Measurements from ENCODE around the gene CYSLTR2. TPM values are rescaled to one million over a fixed set of nuclear protein-coding genes. Genes with fewer than 3 reads are reported as not detected.

CYSLTR2 gene
- total and polyA plus RNA-seq, 12 donors: 0.50 to 41.6 (median 12.8) TPM

DNA sequence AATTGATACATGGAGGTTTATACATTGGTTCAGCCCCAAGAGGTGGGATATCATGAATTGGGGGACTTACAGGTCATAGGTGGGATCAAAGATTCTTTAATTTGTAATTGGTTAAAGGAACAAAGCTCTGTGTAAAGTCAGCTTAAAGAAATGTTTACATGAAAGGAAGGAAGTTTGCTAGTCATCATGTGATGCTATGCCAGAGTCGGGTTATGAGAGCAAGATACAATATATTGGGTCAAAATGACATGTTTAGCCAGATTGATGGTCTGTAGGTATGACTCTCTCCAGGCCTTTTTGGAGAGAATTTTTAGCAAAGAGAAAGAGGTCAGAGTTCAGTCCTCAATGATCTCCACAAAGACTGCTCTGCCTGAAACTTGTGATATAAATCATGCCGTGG is 5.3 kb upstream of the CYSLTR2 start:
- Histone ChIP-seq H3K27ac (no peak overlapping the region), H3K36me3 (replicated peaks in 1 of 2) (no peaks in the 10 kb centered on the region), H3K9me3 (replicated peaks in 1 of 3) (no peaks in the 10 kb centered on the region), H3K4me3 (no peak overlapping the region), H3K27me3 (no peaks in the 10 kb centered on the region), H3K4me1 (replicated peaks in 1 of 2) (peaks cover 5 to 14% of the 10 kb centered on the region in 2 donors)
- no peak for DNase-seq
- WGBS, 4 donors: 65 to 90% (median 78%) methylated on average over 2 of the region's 2 CpGs
- intact Hi-C loops (cut with DNase I): no loop called here
- no peak for TF ChIP-seq CTCF (IDR thresholded peaks at IDR 0.05)
- no peak for TF ChIP-seq POLR2A (IDR thresholded peaks at IDR 0.05)

DNA sequence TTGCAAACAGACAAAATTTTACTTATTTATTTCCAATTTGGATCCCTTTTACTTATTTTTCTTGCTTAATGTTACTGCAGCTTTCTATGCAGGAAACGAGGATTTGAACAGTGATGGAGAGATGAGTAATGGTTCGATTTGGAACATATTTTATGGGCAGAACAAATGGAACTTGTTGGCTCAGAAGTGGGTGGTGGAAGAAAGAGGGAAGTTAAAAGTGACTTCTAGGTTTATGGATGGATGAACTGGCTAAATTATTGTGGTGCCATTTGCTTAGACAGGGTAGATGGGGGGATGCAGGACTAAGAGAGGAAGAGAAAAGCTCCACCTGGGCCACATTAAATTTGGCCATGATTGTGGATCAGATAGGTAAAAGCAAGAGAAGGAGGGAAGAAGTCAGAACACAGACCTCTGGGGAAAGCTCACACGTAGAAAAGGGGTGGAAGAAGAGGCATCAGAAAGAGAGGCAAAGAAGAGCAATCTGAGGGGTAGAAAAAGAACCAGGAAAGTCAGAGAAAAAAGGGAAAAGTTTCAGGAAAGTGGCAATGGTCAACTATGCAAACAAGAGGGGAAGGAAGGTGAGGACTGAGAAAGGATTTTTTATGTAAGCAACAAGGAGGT is 768 bp upstream of the CYSLTR2 start:
- 50 to 63% (median 57%) methylated on average over 3 of the region's 3 CpGs for WGBS, 4 donors
- Histone ChIP-seq H3K4me1 (replicated peaks in 1 of 2) (peaks cover 14 to 33% of the 10 kb centered on the region in 2 donors), H3K27ac (peak overlapping the region in 2 of 5 donors; percentile 43 to 54), H3K9me3 (replicated peaks in 1 of 3) (no peaks in the 10 kb centered on the region), H3K27me3 (no peaks in the 10 kb centered on the region), H3K4me3 (no peak overlapping the region), H3K36me3 (replicated peaks in 1 of 2) (no peaks in the 10 kb centered on the region)
- intact Hi-C loops (cut with DNase I): no loop called here
- TF ChIP-seq POLR2A (IDR thresholded peaks at IDR 0.05) (no peak), CTCF (IDR thresholded peaks at IDR 0.05) (no peak)
- no peak for DNase-seq

DNA sequence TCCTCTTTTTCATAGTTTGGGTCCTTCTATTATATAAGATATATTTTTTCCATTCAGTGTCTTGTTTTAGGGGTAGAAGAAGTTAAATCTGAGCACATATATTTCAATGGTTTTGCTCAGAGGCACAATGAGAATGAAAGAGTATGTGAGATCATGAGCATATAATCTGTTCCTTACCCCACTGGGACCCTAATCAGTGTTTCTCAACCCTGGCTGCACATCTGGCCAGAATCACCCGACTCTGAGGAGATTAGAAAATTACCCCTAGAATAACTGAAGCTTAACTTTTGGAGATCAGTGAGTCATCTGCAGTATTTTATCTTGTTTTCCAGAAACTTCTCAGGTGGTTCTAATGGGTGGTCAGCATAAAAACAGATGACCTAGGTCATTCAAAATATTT is 782 bp downstream of the CYSLTR2 start:
- no peak overlapping the region for H3K27ac ChIP-seq
- TF ChIP-seq POLR2A (IDR thresholded peaks at IDR 0.05) (no peak), CTCF (IDR thresholded peaks at IDR 0.05) (no peak)
- intact Hi-C loops (cut with DNase I): no loop called here
- H3K4me1 ChIP-seq (replicated peaks in 1 of 2): peaks cover 18 to 33% of the 10 kb centered on the region in 2 donors
- H3K4me3 ChIP-seq: peak overlapping the region in 1 of 4 donors; percentile 5
- H3K27me3 ChIP-seq: no peaks in the 10 kb centered on the region
- 23 to 36% (median 25%) methylated on average over 1 of the region's 1 CpG for WGBS, 4 donors
- no peak for DNase-seq
- H3K9me3 ChIP-seq (replicated peaks in 1 of 3): no peaks in the 10 kb centered on the region
- no peaks in the 10 kb centered on the region for H3K36me3 ChIP-seq (replicated peaks in 1 of 2)

- Histone ChIP-seq H3K27me3 (no peaks in the 10 kb centered on the region), H3K9me3 (replicated peaks in 1 of 3) (no peaks in the 10 kb centered on the region), H3K4me3 (no peak overlapping the region), H3K4me1 (replicated peaks in 1 of 2) (peaks cover 20 to 33% of the 10 kb centered on the region in 2 donors), H3K27ac (peak overlapping the region in 1 of 5 donors; percentile 2), H3K36me3 (replicated peaks in 1 of 2) (no peaks in the 10 kb centered on the region)
- WGBS, 4 donors: 91 to 95% (median 93%) methylated on average over 4 of the region's 4 CpGs
- TF ChIP-seq POLR2A (IDR thresholded peaks at IDR 0.05) (no peak), CTCF (IDR thresholded peaks at IDR 0.05) (no peak)
- DNase-seq: no peak
- intact Hi-C loops (cut with DNase I): no loop called here
Observed at GRCh38 chr13:48655291-48655690, 1.6 kb downstream of the CYSLTR2 start.

Measured in adrenal gland (tissue), 12 donors.